H4 (cell line): Measurements from ENCODE around the gene BTRC. TPM values are rescaled to one million over a fixed set of nuclear protein-coding genes. Genes with fewer than 3 reads are reported as not detected.
"Not testable (repeated sequence)": the region's sequence is repeated elsewhere in the genome, so short reads cannot be mapped to it uniquely, and the experiment has no call there.

Experiments used
- DNase-seq: peaks from one replicate; pipeline ENCODE4 v3.0.0-alpha.2; 2015; ENCODE audit warnings: low spot score
- total RNA-seq: library from RNA; depleted of rRNA; stranded (reverse); fragments of >200 nt; shearing (Covaris generic); gene quantifications from 2 replicates; pipeline ENCODE4 v1.2.3, GENCODE V29; 2014

Gene BTRC
- total RNA-seq, 1 experiment from 2014 or later = 9.2 TPM

- DNase-seq = no peak
Observed at GRCh38 chr10:101346177-101346576, 7.8 kb upstream of the BTRC start.

GRCh38 chr10:101351017-101351416, 2.9 kb upstream of the BTRC start:
- DNase-seq = no peak

- DNase-seq = no peak
Observed at GRCh38 chr10:101351477-101351876, 2.5 kb upstream of the BTRC start.

DNA sequence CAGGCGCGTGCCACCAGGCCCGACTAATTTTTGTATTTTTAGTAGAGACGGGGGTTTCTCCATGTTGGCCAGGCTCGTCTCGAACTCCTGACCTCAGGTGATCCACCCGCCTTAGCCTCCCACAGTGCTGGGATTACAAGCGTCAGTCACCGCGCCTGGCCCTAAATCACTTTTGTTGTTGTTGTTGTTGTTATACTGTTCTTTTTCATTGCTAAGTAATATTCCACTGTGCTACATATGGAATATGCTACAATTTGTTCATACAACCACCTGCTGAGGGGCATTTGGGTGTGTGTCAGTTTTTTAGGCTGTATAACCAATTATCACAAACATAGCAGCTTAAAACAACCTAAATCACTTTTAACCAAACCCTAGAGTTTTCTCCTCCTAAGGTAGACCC, 1.1 kb upstream of the BTRC start:
- not testable (repeated sequence) for DNase-seq

GRCh38 chr10:101354328-101355071, 535 bp downstream of the BTRC start:
- peak; percentile 17 for DNase-seq

- no peak for DNase-seq
Observed at GRCh38 chr10:101355072-101355706, 1.2 kb downstream of the BTRC start.

DNA sequence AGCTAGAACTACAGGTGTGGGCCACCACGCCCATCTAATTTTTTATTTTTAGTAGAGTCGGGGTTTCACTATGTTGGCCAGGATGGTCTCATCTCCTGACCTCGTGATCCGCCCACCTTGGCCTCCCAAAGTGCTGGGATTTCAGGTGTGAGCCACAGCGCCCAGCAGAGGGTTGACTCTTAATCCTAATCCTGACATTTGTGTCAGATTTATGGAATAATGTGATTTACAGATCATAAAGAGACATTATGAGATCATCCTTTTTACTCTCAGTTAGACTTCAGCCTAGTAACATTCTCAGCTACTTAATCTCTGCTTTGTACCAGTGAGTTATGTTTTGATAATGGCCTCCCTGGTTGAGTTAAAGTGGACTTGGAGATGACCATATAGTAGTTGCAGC, 2.2 kb downstream of the BTRC start:
- no peak for DNase-seq

GRCh38 chr10:101357958-101358357, 4.0 kb downstream of the BTRC start:
- no peak for DNase-seq

DNA sequence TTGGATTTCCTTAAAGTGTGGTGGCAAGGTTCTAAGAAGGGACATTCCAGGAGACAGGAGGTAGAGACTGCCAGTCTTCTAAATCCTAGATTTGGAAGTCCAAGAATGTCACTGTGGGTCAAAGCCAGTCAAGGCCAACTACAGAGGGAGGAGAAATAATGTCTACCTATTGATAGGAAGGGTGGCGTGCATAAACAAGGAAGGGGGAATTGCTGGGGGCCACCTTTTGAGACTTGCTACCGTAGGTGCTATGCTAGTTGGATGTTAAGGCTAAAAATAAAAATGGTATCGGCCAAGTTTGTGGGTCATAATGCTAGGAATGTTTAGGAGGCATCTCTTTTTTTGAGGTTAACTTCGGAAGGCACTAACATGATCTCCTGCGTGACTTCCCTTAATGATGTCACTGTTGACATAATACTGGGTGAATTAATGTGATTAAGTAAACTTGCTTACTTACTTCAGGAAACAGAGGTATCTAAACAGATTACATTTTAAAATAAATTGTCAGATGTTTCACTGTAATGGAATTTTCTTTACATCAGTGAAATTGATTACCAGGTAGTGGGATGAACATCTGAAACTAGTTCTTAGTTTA, 4.8 kb downstream of the BTRC start:
- peak; percentile 67 for DNase-seq

DNA sequence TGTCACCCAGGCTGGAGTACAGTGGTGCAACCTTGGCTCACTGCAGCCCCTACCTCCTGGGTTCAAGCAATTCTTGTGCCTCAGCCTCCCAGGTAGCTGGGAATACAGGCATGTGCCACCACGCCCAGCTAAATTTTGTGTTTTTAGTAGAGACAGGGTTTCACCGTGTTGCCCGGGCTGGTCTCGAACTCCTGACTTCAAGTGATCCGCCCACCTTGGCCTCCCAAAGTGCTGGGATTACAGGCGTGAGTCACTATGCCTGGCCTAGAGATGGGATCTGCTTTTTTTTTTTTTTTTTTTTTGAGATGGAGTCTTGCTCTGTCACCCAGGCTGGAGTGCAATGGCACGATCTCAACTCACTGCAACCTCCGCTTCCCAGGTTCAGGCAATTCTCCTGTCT, 6.1 kb downstream of the BTRC start:
- not testable (repeated sequence) for DNase-seq

GRCh38 chr10:101360841-101361240, 6.9 kb downstream of the BTRC start:
- DNase-seq = not testable (repeated sequence)

- DNase-seq = no peak
Observed at GRCh38 chr10:101363850-101364400, 10.0 kb downstream of the BTRC start.

DNA sequence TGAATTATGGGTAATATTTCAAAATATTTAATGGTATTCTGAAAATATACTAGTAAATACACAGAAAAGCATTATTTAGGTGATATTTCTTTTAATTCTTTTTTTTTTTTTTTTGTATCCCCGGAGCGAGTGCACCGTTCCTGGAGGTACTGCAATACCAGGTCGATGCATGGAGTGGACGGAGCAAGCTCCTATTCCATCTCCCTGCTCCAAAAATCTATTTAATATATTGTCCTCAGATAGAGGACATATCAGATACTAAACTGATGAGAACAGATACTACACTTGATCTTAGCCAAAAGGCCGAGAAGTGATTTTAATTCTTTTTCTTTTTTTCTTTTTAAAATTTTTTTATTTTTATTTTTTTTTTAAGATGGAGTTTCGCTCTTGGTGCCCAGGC, 10.8 kb downstream of the BTRC start:
- no peak for DNase-seq

DNA sequence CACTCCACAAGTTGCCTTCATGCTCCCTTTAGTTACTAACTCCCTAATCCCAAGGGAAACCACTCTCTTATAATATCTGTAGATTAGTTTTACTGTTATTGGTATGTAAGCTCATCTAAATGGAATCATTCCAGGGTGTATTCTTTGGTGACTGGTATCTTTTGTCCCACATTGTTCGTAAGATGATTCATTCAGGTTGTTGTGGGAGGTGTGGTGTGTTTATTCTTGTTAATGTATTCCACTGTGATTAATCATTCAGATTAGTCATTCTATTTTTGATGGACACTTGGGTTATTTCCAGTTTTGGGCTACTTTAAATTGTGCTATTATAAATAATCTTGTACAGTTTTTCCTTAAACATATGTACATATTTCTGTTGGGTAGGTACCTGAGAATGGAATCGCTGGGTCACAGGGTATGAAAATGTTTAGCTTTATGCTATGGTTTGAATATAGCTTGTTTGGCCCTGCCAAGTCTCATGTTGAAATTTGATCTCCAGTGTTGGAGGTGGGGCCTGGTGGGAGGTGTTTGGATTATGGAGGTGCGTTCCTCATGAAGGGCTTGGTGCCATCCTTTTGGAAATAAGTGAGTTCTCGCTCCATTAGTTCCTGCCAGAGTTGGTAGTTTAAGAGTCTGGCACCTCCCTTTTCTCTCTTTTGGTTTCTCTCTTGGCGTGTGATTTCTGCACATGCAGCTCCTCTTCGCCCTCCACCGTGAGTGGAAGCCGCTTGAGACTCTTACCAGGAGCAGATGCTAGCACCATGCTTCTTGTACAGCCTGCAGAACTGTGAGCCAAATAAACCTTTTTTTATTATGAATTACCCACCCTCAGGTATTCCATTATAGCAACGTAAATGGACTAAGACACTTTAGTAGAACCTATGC, 13.8 kb downstream of the BTRC start:
- peak; percentile 51 for DNase-seq

- DNase-seq = no peak
Observed at GRCh38 chr10:101373063-101373462, 19.1 kb downstream of the BTRC start.

DNA sequence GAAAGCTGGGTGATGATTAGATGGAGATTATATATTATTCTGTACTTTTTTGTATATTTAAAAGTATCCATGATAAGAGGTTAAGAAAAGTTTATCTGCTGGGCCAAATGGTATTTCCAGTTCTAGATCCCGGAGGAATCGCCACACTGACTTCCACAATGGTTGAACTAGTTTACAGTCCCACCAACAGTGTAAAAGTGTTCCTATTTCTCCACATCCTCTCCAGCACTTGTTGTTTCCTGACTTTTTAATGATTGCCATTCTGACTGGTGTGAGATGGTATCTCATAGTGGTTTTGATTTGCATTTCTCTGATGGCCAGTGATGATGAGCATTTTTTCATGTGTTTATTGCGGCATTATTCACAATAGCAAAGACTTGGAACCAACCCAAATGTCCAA, 20.0 kb downstream of the BTRC start:
- DNase-seq = not testable (repeated sequence)

DNA sequence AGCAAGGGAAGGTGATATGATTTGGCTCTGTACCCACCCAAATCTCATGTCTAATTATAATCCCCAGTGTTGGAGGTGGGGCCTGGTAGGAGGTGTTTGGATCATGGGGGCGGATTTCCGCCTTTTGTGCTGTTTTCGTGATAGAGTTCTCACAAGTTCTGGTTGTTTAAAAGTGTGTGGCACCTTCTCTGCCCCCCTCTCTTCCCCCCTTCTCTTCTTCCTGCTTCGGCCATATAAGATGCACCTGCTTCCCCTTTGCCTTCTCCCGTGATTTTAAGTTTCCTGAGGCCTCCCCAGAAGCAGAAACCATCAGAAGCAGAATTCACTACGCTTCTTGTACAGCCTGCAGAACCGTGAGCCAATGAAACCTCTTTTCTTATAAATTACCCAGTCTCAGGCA, 21.1 kb downstream of the BTRC start:
- DNase-seq = no peak

GRCh38 chr10:101379663-101380352, 25.8 kb downstream of the BTRC start:
- no peak for DNase-seq

GRCh38 chr10:101380353-101381017, 26.5 kb downstream of the BTRC start:
- no peak for DNase-seq

DNA sequence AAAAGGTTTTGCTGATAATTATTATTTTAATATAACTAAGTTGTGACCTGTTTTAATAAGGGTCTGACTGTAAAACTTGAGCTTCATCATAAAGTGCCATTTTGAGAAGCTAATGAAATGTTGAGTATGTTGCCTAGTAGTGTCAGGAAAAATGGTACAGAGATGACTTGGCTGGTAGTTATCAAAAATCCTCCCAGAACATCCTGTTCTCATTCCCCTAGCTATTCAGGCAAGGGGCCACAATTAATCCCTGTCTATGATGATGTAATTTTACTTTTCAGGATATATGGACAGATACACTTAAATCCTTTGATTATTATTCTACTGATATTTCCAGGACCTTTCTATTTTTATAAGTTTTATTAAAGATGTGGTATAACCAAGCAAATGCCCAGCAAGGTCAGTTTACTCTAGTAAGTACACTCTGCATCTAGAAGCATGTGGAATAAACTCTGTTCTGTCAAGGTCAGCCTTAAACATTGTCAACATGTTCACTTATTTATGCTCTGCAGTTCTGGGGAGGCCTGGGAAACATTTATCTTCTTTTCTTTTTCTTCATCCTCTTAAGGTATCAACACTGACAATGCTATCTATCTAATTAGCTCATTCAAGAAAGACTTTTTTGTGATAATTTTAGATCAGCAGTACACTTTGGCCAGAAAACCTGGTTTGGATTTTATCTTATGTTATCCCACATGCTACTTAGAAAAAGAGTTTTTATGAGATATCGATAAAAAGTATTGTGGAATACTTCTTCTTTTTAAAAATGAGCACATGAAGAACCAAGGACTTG, 32.1 kb downstream of the BTRC start:
- no peak for DNase-seq
